ENCODE measurements around the gene GSK3B. TPM values are rescaled to one million over a fixed set of nuclear protein-coding genes. Genes with fewer than 3 reads are reported as not detected.

GSK3B gene
- total and polyA plus RNA-seq, 10 of the 15 experiments (the other 5 are each of a cell fraction or from before 2014, with no cell fraction given) = 8.5 to 49.8 (median 25.5) TPM

DNA sequence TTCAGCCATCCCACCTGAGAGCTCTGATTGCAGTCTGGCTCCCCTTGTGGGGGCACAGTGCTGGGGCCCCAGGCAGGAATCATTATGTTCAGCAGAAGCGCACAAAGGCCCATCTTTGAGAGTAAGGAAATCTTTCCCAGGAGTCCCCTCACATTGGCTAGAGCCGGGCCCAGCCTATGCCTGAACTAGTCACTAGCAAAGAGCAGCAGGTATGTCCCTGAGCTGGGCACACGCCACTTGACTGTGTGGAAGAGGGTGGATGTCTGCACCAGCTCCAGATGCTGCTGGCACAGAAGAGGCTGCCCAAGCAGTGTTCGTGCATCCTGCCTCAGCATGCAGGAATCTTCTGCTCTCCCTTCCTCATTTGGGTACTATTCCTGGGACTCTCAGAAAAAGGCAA is 286.0 kb downstream of the GSK3B start:
- 100% methylated on average over 4 of the region's 4 CpGs for WGBS (ENCODE audit: insufficient coverage, insufficient replicate concordance, low lambda C conversion rate, missing lambda C conversion rate)
- BruUV-seq (replicated peaks) = no TSS peak
- Histone ChIP-seq H3K4me1 (ENCODE audit: control insufficient read depth, insufficient read depth, low read length) (peaks cover 10% of the 10 kb centered on the region), H3K4me3 (no peak overlapping the region), H3K36me3 (ENCODE audit: control insufficient read depth in 2 of 2, insufficient read depth in 2 of 2, low read length in 1 of 2) (no peaks in the 10 kb centered on the region), H4K20me1 (ENCODE audit: control insufficient read depth, insufficient read depth) (no peaks in the 10 kb centered on the region), H3K79me2 (ENCODE audit: control insufficient read depth, insufficient read depth, low read length) (no peaks in the 10 kb centered on the region), H3K27me3 (replicated peaks in 1 of 2; ENCODE audit: control insufficient read depth in 2 of 2, insufficient read depth in 2 of 2, low read length in 1 of 2) (no peaks in the 10 kb centered on the region), H2AFZ (ENCODE audit: control insufficient read depth, low read depth, low read length) (no peak overlapping the region), H3K9me3 (replicated peaks; ENCODE audit: control insufficient read depth, insufficient read depth, low read length) (no peaks in the 10 kb centered on the region), H3K9ac (ENCODE audit: control insufficient read depth, insufficient read depth, low read length) (no peak overlapping the region), H3K4me2 (ENCODE audit: control insufficient read depth, insufficient read depth) (no peak overlapping the region), H3K27ac (ENCODE audit: control insufficient read depth, insufficient read depth) (no peak overlapping the region)
- intact Hi-C loops (cut with micrococcal nuclease; ENCODE audit: unreplicated experiment) (no loop called here), in situ Hi-C loops (cut with MboI) (no loop called here)
- ChIA-PET SMC1A (ENCODE audit: uncharacterized antibody, unreplicated experiment) (interaction anchor here (0.8 to 1.5 kb wide), 3 partner anchors 25 to 549 kb away, joined by 3 to 4 read pairs (median 3); no protein-coding TSS in a partner anchor), CTCF (interaction anchor here (1.1 to 2.4 kb wide), 3 partner anchors 11 to 33 kb away, joined by 3 to 11 read pairs (median 4); no protein-coding TSS in a partner anchor), POLR2A (interaction anchor here (1.2 to 1.4 kb wide), 2 partner anchors 22 to 287 kb away, joined by 3 read pairs; no protein-coding TSS in a partner anchor), RAD21 (ENCODE audit: unreplicated experiment) (no interaction called here)
- DNase-seq (ENCODE audit: low read depth, low spot score) = no peak
- FAIRE-seq = no peak
- no peak for ATAC-seq
- TF ChIP-seq, protein P1, sequence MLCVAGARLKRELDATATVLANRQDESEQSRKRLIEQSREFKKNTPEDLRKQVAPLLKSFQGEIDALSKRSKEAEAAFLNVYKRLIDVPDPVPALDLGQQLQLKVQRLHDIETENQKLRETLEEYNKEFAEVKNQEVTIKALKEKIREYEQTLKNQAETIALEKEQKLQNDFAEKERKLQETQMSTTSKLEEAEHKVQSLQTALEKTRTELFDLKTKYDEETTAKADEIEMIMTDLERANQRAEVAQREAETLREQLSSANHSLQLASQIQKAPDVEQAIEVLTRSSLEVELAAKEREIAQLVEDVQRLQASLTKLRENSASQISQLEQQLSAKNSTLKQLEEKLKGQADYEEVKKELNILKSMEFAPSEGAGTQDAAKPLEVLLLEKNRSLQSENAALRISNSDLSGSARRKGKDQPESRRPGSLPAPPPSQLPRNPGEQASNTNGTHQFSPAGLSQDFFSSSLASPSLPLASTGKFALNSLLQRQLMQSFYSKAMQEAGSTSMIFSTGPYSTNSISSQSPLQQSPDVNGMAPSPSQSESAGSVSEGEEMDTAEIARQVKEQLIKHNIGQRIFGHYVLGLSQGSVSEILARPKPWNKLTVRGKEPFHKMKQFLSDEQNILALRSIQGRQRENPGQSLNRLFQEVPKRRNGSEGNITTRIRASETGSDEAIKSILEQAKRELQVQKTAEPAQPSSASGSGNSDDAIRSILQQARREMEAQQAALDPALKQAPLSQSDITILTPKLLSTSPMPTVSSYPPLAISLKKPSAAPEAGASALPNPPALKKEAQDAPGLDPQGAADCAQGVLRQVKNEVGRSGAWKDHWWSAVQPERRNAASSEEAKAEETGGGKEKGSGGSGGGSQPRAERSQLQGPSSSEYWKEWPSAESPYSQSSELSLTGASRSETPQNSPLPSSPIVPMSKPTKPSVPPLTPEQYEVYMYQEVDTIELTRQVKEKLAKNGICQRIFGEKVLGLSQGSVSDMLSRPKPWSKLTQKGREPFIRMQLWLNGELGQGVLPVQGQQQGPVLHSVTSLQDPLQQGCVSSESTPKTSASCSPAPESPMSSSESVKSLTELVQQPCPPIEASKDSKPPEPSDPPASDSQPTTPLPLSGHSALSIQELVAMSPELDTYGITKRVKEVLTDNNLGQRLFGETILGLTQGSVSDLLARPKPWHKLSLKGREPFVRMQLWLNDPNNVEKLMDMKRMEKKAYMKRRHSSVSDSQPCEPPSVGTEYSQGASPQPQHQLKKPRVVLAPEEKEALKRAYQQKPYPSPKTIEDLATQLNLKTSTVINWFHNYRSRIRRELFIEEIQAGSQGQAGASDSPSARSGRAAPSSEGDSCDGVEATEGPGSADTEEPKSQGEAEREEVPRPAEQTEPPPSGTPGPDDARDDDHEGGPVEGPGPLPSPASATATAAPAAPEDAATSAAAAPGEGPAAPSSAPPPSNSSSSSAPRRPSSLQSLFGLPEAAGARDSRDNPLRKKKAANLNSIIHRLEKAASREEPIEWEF (IDR thresholded peaks at IDR 0.05; ENCODE audit: insufficient replicate concordance, low read depth, low read length) = no peak
- no peak for TF ChIP-seq POU2F2 (IDR thresholded peaks at IDR 0.05; ENCODE audit: borderline replicate concordance, low read depth, low read length)
- no peak for TF ChIP-seq RELA (IDR thresholded peaks at IDR 0.05; ENCODE audit: borderline replicate concordance, partially characterized antibody)
- no peak for TF ChIP-seq CEBPB (IDR thresholded peaks at IDR 0.05; ENCODE audit: borderline replicate concordance in 1 of 2, low read depth in 2 of 2, low read length in 2 of 2)
- no peak for TF ChIP-seq MTA2 (IDR thresholded peaks at IDR 0.05; ENCODE audit: low read depth)
- TF ChIP-seq NR2F1 (conservative IDR thresholded peaks at IDR 0.05) = no peak
- no peak for TF ChIP-seq FOXK2 (IDR thresholded peaks at IDR 0.05)
- no peak for TF ChIP-seq ZNF217 (IDR thresholded peaks at IDR 0.05)
- no peak for TF ChIP-seq PML (IDR thresholded peaks at IDR 0.05; ENCODE audit: low read length)
- no peak for TF ChIP-seq SPI1 (IDR thresholded peaks at IDR 0.05; ENCODE audit: borderline replicate concordance, insufficient read depth, low read depth, low read length)
- TF ChIP-seq, protein P2, sequence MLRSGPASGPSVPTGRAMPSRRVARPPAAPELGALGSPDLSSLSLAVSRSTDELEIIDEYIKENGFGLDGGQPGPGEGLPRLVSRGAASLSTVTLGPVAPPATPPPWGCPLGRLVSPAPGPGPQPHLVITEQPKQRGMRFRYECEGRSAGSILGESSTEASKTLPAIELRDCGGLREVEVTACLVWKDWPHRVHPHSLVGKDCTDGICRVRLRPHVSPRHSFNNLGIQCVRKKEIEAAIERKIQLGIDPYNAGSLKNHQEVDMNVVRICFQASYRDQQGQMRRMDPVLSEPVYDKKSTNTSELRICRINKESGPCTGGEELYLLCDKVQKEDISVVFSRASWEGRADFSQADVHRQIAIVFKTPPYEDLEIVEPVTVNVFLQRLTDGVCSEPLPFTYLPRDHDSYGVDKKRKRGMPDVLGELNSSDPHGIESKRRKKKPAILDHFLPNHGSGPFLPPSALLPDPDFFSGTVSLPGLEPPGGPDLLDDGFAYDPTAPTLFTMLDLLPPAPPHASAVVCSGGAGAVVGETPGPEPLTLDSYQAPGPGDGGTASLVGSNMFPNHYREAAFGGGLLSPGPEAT (IDR thresholded peaks at IDR 0.05; ENCODE audit: low read depth) = no peak
- TF ChIP-seq RCOR1 (conservative IDR thresholded peaks at IDR 0.05; ENCODE audit: low read depth, low read length) = no peak
- TF ChIP-seq SRF (IDR thresholded peaks at IDR 0.05; ENCODE audit: low read depth in 2 of 2, low read length in 2 of 2) = no peak
- TF ChIP-seq JUND (IDR thresholded peaks at IDR 0.05; ENCODE audit: low read depth, low read length) = no peak
- no peak for TF ChIP-seq CHD2 (IDR thresholded peaks at IDR 0.05; ENCODE audit: borderline replicate concordance, low read depth, low read length)
- TF ChIP-seq ETV6 (conservative IDR thresholded peaks at IDR 0.05 in 1 of 2, IDR thresholded peaks at IDR 0.05 in 1 of 2; ENCODE audit: borderline replicate concordance in 1 of 2, low read depth in 1 of 2) = no peak
- no peak for TF ChIP-seq STAT3 (IDR thresholded peaks at IDR 0.05; ENCODE audit: low read depth, low read length)
